Kidney (tissue), 14 donors: Measurements from ENCODE around the gene SPON1. TPM values are rescaled to one million over a fixed set of nuclear protein-coding genes. Genes with fewer than 3 reads are reported as not detected.

Source experiments
- DNase-seq, 5 donors: peaks; one replicate each; pipeline ENCODE4 v3.0.0-alpha.2; 2013 to 2020
- FAIRE-seq: peaks from 2 replicates; lab custom pipeline; 2012; peaks lifted over from hg19 to GRCh38; lab: Jason Lieb, UNC
- H3K27ac ChIP-seq, 2 donors: one replicate each; pipeline ENCODE4 v1.7.0; 2013; ENCODE audit warnings: low read depth in 2 of 2, low read length in 2 of 2, inconsistent platforms in 1 of 2
- H3K27me3 ChIP-seq: one replicate; pipeline ENCODE4 v1.7.1; 2013; ENCODE audit warnings: low read length, inconsistent platforms; ENCODE audit not compliant: control insufficient read depth, insufficient read depth
- H3K36me3 ChIP-seq, 3 donors: one replicate each; pipeline versions ENCODE4 v1.7.0 to v1.7.1; 2013; ENCODE audit warnings: low read length in 3 of 3, control low read depth in 1 of 3, inconsistent platforms in 1 of 3; ENCODE audit not compliant: insufficient read depth in 3 of 3, control insufficient read depth in 2 of 3
- H3K4me1 ChIP-seq, 3 donors: one replicate each; pipeline versions ENCODE4 v1.7.0 to v1.7.1; 2013; ENCODE audit warnings: low read length in 3 of 3, inconsistent platforms in 1 of 3, low read depth in 1 of 3; ENCODE audit not compliant: control insufficient read depth in 2 of 3, insufficient read depth in 2 of 3
- H3K4me3 ChIP-seq, 3 donors: one replicate each; pipeline versions ENCODE4 v1.7.0 to v1.8.1; 2013; ENCODE audit warnings: low read length in 3 of 3, control low read depth in 1 of 3, inconsistent platforms in 1 of 3
- H3K9ac ChIP-seq, 3 donors: one replicate each; pipeline versions ENCODE4 v1.7.0 to v1.7.1; 2013; ENCODE audit warnings: low read length in 3 of 3, control low read depth in 1 of 3, inconsistent platforms in 1 of 3
- H3K9me3 ChIP-seq, 3 donors: one replicate each; pipeline versions ENCODE4 v1.7.0 to v1.7.1; 2013; ENCODE audit warnings: low read length in 3 of 3, control low read depth in 1 of 3, inconsistent platforms in 1 of 3; ENCODE audit not compliant: control insufficient read depth in 2 of 3, insufficient read depth in 1 of 3
- intact Hi-C: fragments of 100-400 bp; cut with DNase I; formaldehyde crosslinking; loops from one replicate; pipeline ENCODE4 v1.11.1; 2022
- polyA plus RNA-seq: library from polyadenylated mRNA; stranded (reverse); fragments of 350-450 nt; fragmentation: Illumina TruSeq; extraction: RNeasy Lipid Tissue Mini Kit (QIAGEN cat#74804); gene quantifications from one replicate; pipeline ENCODE4 v1.2.3, GENCODE V29; 2014; ENCODE audit warnings: low read depth, low replicate concordance; ENCODE audit not compliant: insufficient read depth
- total RNA-seq: library from RNA; stranded (reverse); fragmentation: NEBNext Ultra II Directional; extraction: Animal tissue kit (Norgen Biotek cat#: 25700); gene quantifications from one replicate; pipeline ENCODE4 v1.2.1, GENCODE V29; 2021
- TF ChIP-seq, protein P1 (sequence below): IDR thresholded peaks from 3 replicates; pipeline ENCODE4 v1.5.1; 2012; ENCODE audit warnings: mild to moderate bottlenecking, moderate library complexity, borderline replicate concordance; ENCODE audit not compliant: insufficient read depth; ENCODE audit errors: extremely low read depth
- donor health status: control.
- donor health status: control.
- donor health status: control.
- donor health status: control.
- donor health status: control.
- donor health status: DM: yes; HTN: yes; CAD: no.
- donor health status: Normal renal cell carcinoma (clear cell type).

The SPON1 gene
- total and polyA plus RNA-seq, 2 donors from 2014 or later = 3.8 to 77.9 TPM

GRCh38 chr11:14181121-14181520, 218.6 kb downstream of the SPON1 start:
- DNase-seq (peak in 2 of 5 donors; percentile 19 to 65), FAIRE-seq (no peak)
- Histone ChIP-seq H3K27me3 (no peaks in the 10 kb centered on the region), H3K9ac (no peak overlapping the region), H3K4me3 (no peak overlapping the region), H3K27ac (no peak overlapping the region), H3K9me3 (no peaks in the 10 kb centered on the region), H3K36me3 (no peaks in the 10 kb centered on the region), H3K4me1 (peaks cover 0 to 5% (median 1%) of the 10 kb centered on the region in 3 donors)
- TF ChIP-seq, protein P1, sequence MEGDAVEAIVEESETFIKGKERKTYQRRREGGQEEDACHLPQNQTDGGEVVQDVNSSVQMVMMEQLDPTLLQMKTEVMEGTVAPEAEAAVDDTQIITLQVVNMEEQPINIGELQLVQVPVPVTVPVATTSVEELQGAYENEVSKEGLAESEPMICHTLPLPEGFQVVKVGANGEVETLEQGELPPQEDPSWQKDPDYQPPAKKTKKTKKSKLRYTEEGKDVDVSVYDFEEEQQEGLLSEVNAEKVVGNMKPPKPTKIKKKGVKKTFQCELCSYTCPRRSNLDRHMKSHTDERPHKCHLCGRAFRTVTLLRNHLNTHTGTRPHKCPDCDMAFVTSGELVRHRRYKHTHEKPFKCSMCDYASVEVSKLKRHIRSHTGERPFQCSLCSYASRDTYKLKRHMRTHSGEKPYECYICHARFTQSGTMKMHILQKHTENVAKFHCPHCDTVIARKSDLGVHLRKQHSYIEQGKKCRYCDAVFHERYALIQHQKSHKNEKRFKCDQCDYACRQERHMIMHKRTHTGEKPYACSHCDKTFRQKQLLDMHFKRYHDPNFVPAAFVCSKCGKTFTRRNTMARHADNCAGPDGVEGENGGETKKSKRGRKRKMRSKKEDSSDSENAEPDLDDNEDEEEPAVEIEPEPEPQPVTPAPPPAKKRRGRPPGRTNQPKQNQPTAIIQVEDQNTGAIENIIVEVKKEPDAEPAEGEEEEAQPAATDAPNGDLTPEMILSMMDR = no peak
- intact Hi-C loops = no loop called here

GRCh38 chr11:14182833-14183364, 220.4 kb downstream of the SPON1 start:
- intact Hi-C loops = no loop called here
- Histone ChIP-seq H3K36me3 (no peaks in the 10 kb centered on the region), H3K4me3 (no peak overlapping the region), H3K27me3 (no peaks in the 10 kb centered on the region), H3K9me3 (no peaks in the 10 kb centered on the region), H3K4me1 (peaks cover 0 to 5% (median 3%) of the 10 kb centered on the region in 3 donors), H3K9ac (no peak overlapping the region), H3K27ac (no peak overlapping the region)
- DNase-seq = no peak
- no peak for FAIRE-seq
- TF ChIP-seq, protein P1 = no peak

DNA sequence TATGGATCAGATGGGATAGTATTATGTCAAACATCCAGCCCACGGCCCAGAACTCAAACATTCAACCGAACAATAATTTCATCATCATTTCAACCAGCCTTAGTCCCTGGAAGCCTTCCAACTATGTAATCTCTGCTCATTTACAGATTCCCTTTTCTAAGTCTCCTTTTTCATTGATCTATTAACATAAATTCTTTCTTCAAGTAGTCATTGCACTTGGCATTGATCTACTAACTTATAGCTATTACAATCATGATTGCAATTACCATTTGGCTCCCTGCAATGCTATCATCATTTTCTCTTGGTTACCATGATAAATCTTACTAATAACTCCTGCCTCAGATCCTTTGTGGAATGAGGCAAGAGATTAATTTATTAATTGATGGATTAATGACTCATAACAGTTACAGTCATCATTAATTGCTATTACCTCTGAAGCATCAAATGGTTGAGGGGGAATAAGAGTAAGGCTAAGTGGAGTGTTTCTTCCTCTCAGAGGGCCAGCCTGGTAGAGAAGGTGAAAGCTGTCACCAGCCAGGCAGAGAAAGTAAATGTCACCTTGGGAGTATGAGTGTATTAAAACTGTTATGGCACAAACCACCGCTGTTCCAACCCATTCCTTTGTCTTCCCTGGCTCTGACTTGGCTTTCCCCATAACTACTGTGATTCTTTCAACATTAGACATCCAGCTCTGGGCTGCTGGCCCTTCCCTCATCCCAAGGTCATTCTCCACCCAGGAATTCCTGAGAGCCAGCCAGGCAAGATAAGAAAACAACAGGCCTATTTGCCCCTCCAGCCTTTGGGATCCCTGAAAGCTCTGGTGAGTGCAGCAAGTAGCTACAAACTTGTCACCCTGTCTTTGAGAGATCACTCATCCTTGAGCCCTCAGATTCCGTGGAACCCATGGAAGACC, 221.8 kb downstream of the SPON1 start:
- FAIRE-seq (no peak), DNase-seq (peak in 4 of 5 donors; percentile 38 to 65 (median 43))
- TF ChIP-seq, protein P1 = no peak
- intact Hi-C loops = no loop called here
- Histone ChIP-seq H3K4me3 (no peak overlapping the region), H3K9me3 (no peaks in the 10 kb centered on the region), H3K36me3 (no peaks in the 10 kb centered on the region), H3K27ac (no peak overlapping the region), H3K9ac (no peak overlapping the region), H3K27me3 (no peaks in the 10 kb centered on the region), H3K4me1 (peaks cover 0 to 5% (median 3%) of the 10 kb centered on the region in 3 donors)
